CD4-positive, alpha-beta T cell treated with Interleukin-4 for 1 hour (primary cell): ENCODE measurements around the gene BRD3.

Experiments used
- DNase-seq, 2 donors: peaks; one replicate each; pipeline ENCODE4 v3.0.0-alpha.2; 2020 to 2022

The BRD3 gene

GRCh38 chr9:134066526-134066912 lies 1.3 kb downstream of the BRD3 start:
- DNase-seq = no peak

GRCh38 chr9:134065612-134066419 lies 2.0 kb downstream of the BRD3 start:
- peak; percentile 58 to 64 for DNase-seq

GRCh38 chr9:134064711-134065110 lies 3.1 kb downstream of the BRD3 start:
- no peak for DNase-seq

- no peak for DNase-seq
Measured at GRCh38 chr9:134063571-134064450, 4.0 kb downstream of the BRD3 start.

- no peak for DNase-seq
Measured at GRCh38 chr9:134063088-134063570, 4.7 kb downstream of the BRD3 start.

GRCh38 chr9:134062461-134063087 lies 5.3 kb downstream of the BRD3 start:
- no peak for DNase-seq

- DNase-seq = no peak
Measured at GRCh38 chr9:134061688-134062371, 6.0 kb downstream of the BRD3 start.

GRCh38 chr9:134061019-134061687 lies 6.7 kb downstream of the BRD3 start:
- DNase-seq = peak in 1 of 2 donors; percentile 8

- DNase-seq = no peak
Measured at GRCh38 chr9:134060546-134060945, 7.3 kb downstream of the BRD3 start.

- DNase-seq = peak; percentile 10 to 77
Measured at GRCh38 chr9:134059661-134060395, 8.0 kb downstream of the BRD3 start.

GRCh38 chr9:134059188-134059641 lies 8.6 kb downstream of the BRD3 start:
- no peak for DNase-seq

GRCh38 chr9:134058716-134059115 lies 9.1 kb downstream of the BRD3 start:
- DNase-seq = no peak

- no peak for DNase-seq
Measured at GRCh38 chr9:134057751-134058701, 9.8 kb downstream of the BRD3 start.

- no peak for DNase-seq
Measured at GRCh38 chr9:134057307-134057657, 10.5 kb downstream of the BRD3 start.

GRCh38 chr9:134056483-134057306 lies 11.1 kb downstream of the BRD3 start:
- DNase-seq = no peak

GRCh38 chr9:134055981-134056461 lies 11.8 kb downstream of the BRD3 start:
- DNase-seq = no peak

GRCh38 chr9:134054891-134055811 lies 12.7 kb downstream of the BRD3 start:
- DNase-seq = no peak
